HG03060 (cell line): ENCODE measurements around the gene CARD19.

Experiments used
- ATAC-seq: cut with Tn5 transposase; IDR thresholded peaks from one replicate; pipeline ENCODE4 v1.9.1; 2021; ENCODE audit warnings: low read depth, moderate number of reproducible peaks; ENCODE audit not compliant: unreplicated experiment

CARD19 gene

GRCh38 chr9:93117924-93118862, 22.2 kb downstream of the CARD19 start:
- no peak for ATAC-seq

DNA sequence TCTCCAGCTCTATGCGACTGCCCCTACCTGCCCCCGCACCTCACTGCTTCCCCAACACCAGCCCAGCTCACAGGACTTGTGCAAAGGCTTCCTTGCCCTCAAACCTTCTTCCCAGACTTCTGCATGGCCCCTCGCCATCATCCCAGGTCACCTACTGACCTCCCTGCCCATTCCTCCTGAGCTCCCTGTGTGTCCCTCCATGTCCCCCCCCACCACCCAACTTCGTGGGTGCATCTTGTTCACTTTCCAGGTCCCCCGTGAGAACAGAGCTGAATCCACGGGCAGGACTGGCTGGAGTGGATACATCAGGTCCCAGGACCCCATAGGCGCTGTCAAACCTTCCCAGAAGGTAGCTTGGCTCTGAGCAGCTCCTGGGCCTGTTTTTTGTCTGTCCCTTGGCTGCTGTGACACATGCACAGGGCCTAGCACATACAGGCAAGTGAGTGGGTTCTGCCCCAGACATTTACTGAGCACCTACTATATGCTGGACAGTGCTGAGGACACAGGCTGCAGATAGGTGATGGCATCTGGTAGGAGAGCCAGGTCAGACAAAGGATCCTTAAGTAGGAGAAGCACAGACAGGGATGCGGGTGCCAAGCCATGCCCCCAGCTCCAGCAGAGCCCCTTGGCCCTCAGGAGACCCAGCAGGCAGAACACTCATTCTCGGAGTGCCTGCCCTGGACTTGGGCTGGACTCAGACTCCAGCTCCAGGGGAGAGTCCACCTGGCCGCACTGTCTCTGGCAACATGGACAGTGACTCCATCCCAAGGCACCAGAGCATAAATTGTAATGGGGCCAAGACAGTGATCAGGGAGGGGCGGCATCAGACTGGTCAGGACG, 23.1 kb downstream of the CARD19 start:
- no peak for ATAC-seq

GRCh38 chr9:93119703-93119952, 23.6 kb downstream of the CARD19 start:
- ATAC-seq = no peak

DNA sequence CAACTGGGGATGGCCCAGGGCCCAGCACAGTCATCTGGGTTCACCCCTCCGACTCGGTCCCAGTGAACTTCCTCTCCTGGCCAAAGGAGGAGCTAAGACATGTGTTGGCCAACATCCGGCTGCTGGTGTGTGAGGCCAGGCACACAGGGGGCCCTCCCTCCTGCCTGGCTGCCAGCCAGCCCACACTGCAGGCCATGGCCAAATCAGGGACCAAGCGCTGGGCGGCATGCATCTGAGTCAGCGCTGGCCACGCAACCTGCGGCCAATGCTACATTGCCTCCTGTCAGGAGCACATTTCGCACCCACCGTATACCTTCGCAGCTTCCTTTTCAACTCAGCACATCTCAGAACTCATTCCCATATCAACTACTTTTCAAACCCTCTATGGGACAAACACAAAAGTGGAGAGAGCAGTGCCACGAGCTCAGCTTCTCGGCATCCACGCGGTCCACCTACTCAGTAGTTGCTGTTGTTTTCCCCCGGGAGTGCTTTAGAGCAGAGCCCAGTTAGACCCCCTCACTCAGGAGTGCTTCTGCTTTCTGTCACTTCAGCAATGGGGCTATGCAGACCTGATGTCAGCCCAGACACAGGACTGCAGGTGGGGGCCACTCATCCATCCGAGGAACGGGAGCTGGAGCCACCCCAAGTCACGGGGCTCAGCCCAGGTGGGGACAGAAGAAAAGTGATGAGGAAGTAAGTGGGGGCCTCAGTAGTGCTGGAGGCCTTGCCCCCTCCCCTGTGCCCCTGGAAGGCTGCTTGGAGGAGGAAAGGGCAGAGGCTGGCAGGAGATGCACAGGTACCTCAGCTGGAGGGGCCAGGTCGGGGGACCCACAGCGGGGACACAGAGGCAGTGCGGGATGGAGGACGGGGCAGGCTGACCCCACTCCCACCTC, 24.2 kb downstream of the CARD19 start:
- no peak for ATAC-seq

GRCh38 chr9:93120846-93121315, 24.9 kb downstream of the CARD19 start:
- no peak for ATAC-seq

GRCh38 chr9:93121316-93122241, 25.6 kb downstream of the CARD19 start:
- ATAC-seq = no peak

DNA sequence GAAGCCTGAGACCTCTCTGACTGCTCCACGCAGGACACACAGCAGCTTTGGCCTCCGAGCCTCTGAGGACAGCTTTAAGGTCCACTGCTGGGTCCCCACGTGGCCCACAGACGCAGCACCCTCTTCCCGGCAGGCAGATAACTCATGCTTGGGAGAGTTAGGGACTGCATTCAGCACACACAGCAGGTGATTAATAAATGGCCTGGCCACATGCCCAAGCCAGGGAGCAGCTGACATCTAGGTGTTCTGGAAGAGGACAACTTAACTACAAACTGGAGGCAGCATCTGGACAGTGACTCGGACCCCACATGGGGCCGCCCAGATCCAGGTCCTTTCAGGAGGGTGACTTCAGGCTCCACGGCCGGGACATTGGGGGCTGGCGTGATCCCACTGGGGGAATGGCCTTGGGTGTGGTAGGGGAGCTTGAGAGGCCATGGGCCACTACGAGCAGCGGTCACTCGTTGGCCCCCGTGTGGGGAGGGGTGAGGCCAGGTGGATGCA, 26.8 kb downstream of the CARD19 start:
- ATAC-seq = no peak

- no peak for ATAC-seq
Measured at GRCh38 chr9:93123561-93124283, 27.7 kb downstream of the CARD19 start.

DNA sequence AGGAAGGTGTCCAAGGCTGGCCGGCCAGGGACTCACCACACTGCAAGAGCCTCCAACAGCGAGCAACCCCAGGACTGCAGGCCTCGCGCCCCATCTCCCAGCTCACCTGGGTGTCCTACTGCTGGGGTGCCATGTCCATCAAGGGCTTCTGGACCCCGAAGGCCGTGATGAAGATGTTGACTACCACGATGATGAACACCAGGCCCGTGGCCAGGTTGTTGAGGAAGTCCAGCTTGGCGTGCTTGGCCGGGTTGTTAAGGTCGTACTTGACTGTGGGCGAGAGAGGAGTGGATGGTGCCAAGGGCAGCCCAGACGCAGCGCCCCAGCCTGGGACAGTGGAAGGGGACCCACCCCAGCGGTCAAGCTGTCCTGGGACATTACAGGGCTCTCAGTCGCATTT, 28.8 kb downstream of the CARD19 start:
- ATAC-seq = no peak

DNA sequence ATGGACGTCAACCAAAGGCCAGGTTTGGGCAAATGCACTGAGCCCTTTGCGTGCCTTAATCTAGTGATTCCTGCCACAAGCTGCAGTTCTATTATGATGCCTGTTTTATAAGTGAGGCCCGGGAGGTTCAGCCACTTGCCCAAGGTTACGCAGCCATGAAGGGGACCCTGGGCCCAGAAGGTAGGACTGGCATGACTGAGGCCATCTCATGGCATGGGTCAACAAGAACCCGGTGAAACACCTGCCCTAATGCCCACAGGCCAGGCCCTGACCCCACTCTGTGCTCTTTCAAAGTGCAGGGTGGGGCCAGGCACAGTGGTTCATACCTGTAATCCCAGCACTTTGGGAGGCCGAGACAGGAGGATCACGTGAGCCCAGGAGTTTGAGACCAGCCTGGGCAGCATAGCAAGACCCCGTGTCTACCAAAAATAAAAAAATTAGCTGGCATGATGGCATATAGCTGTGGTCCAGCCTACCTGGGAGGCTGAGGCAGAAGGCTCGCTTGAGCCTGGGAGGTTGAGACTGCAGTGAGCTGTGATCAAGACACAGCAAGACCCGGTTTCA, 29.4 kb downstream of the CARD19 start:
- no peak for ATAC-seq

- ATAC-seq = no peak
Measured at GRCh38 chr9:93126151-93126781, 30.2 kb downstream of the CARD19 start.

DNA sequence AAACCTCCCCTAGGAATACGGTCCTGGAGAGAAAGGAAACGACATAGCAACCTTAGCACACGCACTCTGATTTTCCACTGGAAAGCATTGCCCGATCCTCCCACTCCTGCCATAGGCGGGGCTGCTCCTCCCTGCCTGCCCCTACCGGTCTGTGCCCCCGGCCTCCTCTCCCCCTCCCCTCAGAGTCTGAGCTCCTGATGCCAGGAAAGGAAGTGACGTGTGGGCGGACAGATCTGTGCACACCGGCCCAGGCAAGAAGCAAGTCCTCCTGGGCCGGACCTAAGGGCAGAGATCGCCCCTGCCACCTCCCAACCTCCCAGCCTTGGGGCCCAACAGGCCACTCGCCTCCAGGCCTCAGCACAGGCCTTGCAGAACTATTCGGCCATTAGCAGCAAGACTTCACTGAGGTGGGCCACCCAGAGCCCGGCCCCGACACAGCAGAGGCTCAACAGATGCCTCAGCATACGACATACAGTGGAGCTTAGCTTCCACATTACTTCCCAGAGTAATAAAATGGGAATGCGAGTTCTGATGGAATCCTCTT, 30.9 kb downstream of the CARD19 start:
- ATAC-seq = no peak

DNA sequence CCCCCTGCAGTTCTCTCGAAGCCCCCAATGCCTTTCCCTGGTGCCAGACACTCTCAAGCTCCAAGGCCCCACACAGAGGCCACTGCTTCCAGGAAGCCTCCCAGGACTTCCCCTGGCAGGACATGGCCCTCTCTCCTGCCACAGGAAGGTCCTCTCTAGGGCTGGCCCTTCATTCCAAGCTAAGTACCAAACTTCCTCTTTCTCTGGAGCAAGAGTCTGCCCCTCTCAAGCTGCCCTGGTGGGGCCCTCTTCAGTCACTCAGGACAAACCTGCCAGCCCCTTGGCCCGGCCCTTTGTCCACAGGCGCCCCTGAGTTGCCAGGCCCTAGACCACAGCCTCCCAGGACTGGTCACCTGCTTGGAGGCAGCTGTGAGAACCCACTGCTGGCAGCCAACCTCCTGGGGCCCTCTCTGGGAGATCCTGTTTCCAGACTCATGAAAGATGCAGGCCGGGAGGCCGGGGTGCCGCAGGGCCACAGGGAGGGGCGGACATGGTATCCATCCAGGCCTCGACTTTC, 31.4 kb downstream of the CARD19 start:
- no peak for ATAC-seq

GRCh38 chr9:93128011-93128714, 32.1 kb downstream of the CARD19 start:
- ATAC-seq = no peak

DNA sequence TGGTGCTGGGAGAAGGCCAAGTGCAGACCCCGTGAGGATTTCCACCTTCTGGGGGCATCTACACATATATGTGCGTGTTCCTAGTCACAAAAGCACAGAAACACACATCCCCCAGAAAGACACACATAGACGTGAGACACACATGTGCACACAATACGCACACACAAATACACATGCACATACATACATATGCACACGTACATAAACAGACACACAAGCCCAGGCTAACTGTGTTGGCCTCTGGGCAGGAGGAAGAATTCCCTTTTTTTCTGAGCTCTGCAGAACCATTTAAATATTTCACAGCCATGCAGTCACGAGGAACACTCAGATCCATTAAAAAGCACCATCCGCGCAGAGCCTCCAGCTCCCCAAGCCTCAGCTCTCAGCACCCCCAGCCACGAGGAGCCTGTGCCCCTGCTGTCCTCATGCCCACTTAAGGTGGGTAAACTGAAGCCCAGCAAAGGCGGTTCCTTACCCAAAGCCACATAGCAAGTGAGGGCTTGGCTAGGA, 32.8 kb downstream of the CARD19 start:
- ATAC-seq = no peak

DNA sequence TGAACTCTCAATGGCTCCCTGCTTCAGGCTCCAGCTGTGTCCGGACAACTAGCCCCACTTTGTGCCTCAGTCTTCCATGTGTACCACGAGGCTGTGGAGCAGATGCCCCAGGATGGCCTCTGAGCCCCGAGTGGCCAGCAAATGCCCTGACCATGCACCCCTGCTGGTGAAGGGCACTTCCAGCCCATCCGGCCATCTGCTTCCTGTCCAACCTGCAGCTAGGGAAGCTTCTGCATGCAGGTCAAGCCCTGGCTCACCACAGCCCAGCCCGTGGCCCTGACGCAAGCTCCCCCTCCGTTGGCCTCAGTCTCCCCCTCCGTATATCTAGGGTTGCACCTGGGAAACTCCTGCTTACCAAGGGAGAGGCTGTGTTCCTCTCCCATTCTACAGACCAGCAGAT, 33.3 kb downstream of the CARD19 start:
- no peak for ATAC-seq
